Glomerular visceral epithelial cell (primary cell): Measurements from ENCODE around the gene CDH16.
A peak's percentile ranks its signal among the peaks of the same experiment; 100 is the strongest.
"Not testable (repeated sequence)": the region's sequence is repeated elsewhere in the genome, so short reads cannot be mapped to it uniquely, and the experiment has no call there.

Source experiments
- DNase-seq: peaks from one replicate; pipeline ENCODE4 v3.0.0-alpha.2; 2016; ENCODE audit errors: extremely low spot score

CDH16 gene

GRCh38 chr16:66872559-66872942, 46.1 kb downstream of the CDH16 start:
- no peak for DNase-seq

- no peak for DNase-seq
These were observed 46.8 kb downstream of the CDH16 start for GRCh38 chr16:66871840-66872239.

GRCh38 chr16:66871363-66871762, 47.3 kb downstream of the CDH16 start:
- DNase-seq = not testable (repeated sequence)

- DNase-seq = no peak
These were observed 49.3 kb downstream of the CDH16 start for GRCh38 chr16:66869424-66869823.

GRCh38 chr16:66863707-66864106, 55.0 kb downstream of the CDH16 start:
- DNase-seq = no peak

GRCh38 chr16:66862023-66862520, 56.6 kb downstream of the CDH16 start:
- DNase-seq = no peak

GRCh38 chr16:66859397-66860068, 59.2 kb downstream of the CDH16 start:
- DNase-seq = no peak

GRCh38 chr16:66858740-66859396, 59.8 kb downstream of the CDH16 start:
- DNase-seq = peak; percentile 57
